ENCODE measurements around the gene LRRC18.

LRRC18 gene

GRCh38 chr10:48897441-48897790, 42.2 kb downstream of the LRRC18 start:
- no peaks in the 10 kb centered on the region for H3K9me3 ChIP-seq (ENCODE audit: control insufficient read depth, insufficient read depth, low read depth, low read length)
- TF ChIP-seq ZNF518A (tag by site-specific recombination; conservative IDR thresholded peaks at IDR 0.05; ENCODE audit: low read depth) (no peak), ZNF488 (tag by site-specific recombination; IDR thresholded peaks at IDR 0.05) (no peak), FEZF1 (tag by site-specific recombination; IDR thresholded peaks at IDR 0.05) (no peak), ZNF670 (tag by site-specific recombination; IDR thresholded peaks at IDR 0.05; ENCODE audit: low read depth) (no peak), ZNF211 (tag by site-specific recombination; IDR thresholded peaks at IDR 0.05; ENCODE audit: low read depth) (no peak), ZNF112 (tag by site-specific recombination; IDR thresholded peaks at IDR 0.05) (no peak), ZNF624 (tag by site-specific recombination; IDR thresholded peaks at IDR 0.05) (no peak), ZNF610 (tag by site-specific recombination; IDR thresholded peaks at IDR 0.05; ENCODE audit: borderline replicate concordance) (no peak), ZNF133 (tag by site-specific recombination; IDR thresholded peaks at IDR 0.05) (no peak), ZFP41 (tag by site-specific recombination; IDR thresholded peaks at IDR 0.05; ENCODE audit: borderline replicate concordance) (no peak), ZNF157 (tag by site-specific recombination; IDR thresholded peaks at IDR 0.05) (no peak), ZNF585B (tag by site-specific recombination; IDR thresholded peaks at IDR 0.05) (no peak), GLIS1 (tag by site-specific recombination; IDR thresholded peaks at IDR 0.05) (no peak), TRIM28 (IDR thresholded peaks at IDR 0.05; ENCODE audit: borderline replicate concordance, low read length) (no peak), ZBTB1 (tag by site-specific recombination; IDR thresholded peaks at IDR 0.05) (no peak), RBAK (tag by site-specific recombination; IDR thresholded peaks at IDR 0.05) (no peak), ZIC2 (tag by site-specific recombination; IDR thresholded peaks at IDR 0.05) (no peak)
- no peaks in the 10 kb centered on the region for H3K4me1 ChIP-seq (ENCODE audit: control insufficient read depth, insufficient read depth, low read length)
- ChIA-PET POLR2A (no interaction called here), CTCF (interaction anchor here (0.9 to 1.9 kb wide), 2 partner anchors 14 to 239 kb away, joined by 3 to 8 read pairs; no protein-coding TSS in a partner anchor)
- H3K27ac ChIP-seq (ENCODE audit: extremely low read depth, low read depth, low read length) = no peak overlapping the region
- no peak overlapping the region for H3K4me3 ChIP-seq (ENCODE audit: low read depth, low read length)
- no peaks in the 10 kb centered on the region for H3K36me3 ChIP-seq (ENCODE audit: control insufficient read depth in 2 of 2, insufficient read depth in 1 of 2, low read length in 2 of 2)

- Histone ChIP-seq H3K27ac (ENCODE audit: extremely low read depth, low read depth, low read length) (no peak overlapping the region), H3K36me3 (ENCODE audit: control insufficient read depth in 2 of 2, insufficient read depth in 1 of 2, low read length in 2 of 2) (no peaks in the 10 kb centered on the region), H3K9me3 (ENCODE audit: control insufficient read depth, insufficient read depth, low read depth, low read length) (no peaks in the 10 kb centered on the region), H3K4me3 (ENCODE audit: low read depth, low read length) (no peak overlapping the region), H3K4me1 (ENCODE audit: control insufficient read depth, insufficient read depth, low read length) (no peaks in the 10 kb centered on the region)
- TF ChIP-seq, protein P1, sequence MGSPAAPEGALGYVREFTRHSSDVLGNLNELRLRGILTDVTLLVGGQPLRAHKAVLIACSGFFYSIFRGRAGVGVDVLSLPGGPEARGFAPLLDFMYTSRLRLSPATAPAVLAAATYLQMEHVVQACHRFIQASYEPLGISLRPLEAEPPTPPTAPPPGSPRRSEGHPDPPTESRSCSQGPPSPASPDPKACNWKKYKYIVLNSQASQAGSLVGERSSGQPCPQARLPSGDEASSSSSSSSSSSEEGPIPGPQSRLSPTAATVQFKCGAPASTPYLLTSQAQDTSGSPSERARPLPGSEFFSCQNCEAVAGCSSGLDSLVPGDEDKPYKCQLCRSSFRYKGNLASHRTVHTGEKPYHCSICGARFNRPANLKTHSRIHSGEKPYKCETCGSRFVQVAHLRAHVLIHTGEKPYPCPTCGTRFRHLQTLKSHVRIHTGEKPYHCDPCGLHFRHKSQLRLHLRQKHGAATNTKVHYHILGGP (tag by site-specific recombination; IDR thresholded peaks at IDR 0.05) = no peak
- TF ChIP-seq ZNF138 (tag by site-specific recombination; IDR thresholded peaks at IDR 0.05; ENCODE audit: borderline replicate concordance) (no peak), OVOL3 (tag by site-specific recombination; IDR thresholded peaks at IDR 0.05) (no peak), SP3 (tag by site-specific recombination; IDR thresholded peaks at IDR 0.05) (no peak)
- POLR2A ChIA-PET = no interaction called here
- CTCF ChIA-PET = no interaction called here
Measured at GRCh38 chr10:48896756-48897440, 42.7 kb downstream of the LRRC18 start.

Data from HEK293 (cell line).